HG03439 (cell line): ENCODE measurements around the gene GFAP.

Source experiments
- ATAC-seq: cut with Tn5 transposase; IDR thresholded peaks from one replicate; pipeline ENCODE4 v1.9.1; 2021; ENCODE audit warnings: mild to moderate bottlenecking, moderate library complexity; ENCODE audit not compliant: unreplicated experiment

The GFAP gene

GRCh38 chr17:44915862-44916780 is 821 bp upstream of the GFAP start:
- no peak for ATAC-seq

- no peak for ATAC-seq
Observed at GRCh38 chr17:44914698-44915271, 515 bp downstream of the GFAP start.

GRCh38 chr17:44914148-44914547 is 1.2 kb downstream of the GFAP start:
- ATAC-seq: no peak

GRCh38 chr17:44913676-44914075 is 1.6 kb downstream of the GFAP start:
- no peak for ATAC-seq

- ATAC-seq: no peak
Observed at GRCh38 chr17:44912763-44913544, 2.3 kb downstream of the GFAP start.

- no peak for ATAC-seq
Observed at GRCh38 chr17:44911133-44912001, 3.9 kb downstream of the GFAP start.

- no peak for ATAC-seq
Observed at GRCh38 chr17:44910231-44911106, 4.8 kb downstream of the GFAP start.

- ATAC-seq: no peak
Observed at GRCh38 chr17:44909681-44910144, 5.6 kb downstream of the GFAP start.

- ATAC-seq: no peak
Observed at GRCh38 chr17:44908761-44909326, 6.5 kb downstream of the GFAP start.

- no peak for ATAC-seq
Observed at GRCh38 chr17:44907729-44908470, 7.4 kb downstream of the GFAP start.

GRCh38 chr17:44906763-44907728 is 8.3 kb downstream of the GFAP start:
- no peak for ATAC-seq

GRCh38 chr17:44906010-44906646 is 9.2 kb downstream of the GFAP start:
- ATAC-seq: no peak

- no peak for ATAC-seq
Observed at GRCh38 chr17:44905006-44906000, 10.0 kb downstream of the GFAP start.

GRCh38 chr17:44904001-44904984 is 11.0 kb downstream of the GFAP start:
- ATAC-seq: no peak
